ENCODE results near the gene TMEM238.

The TMEM238 gene

GRCh38 chr19:55348317-55349034, 35.6 kb downstream of the TMEM238 start:
- DNase-seq (ENCODE audit: low read depth in 1 of 2, low spot score in 1 of 2) = no peak
- Histone ChIP-seq H3K27me3 (ENCODE audit: insufficient read depth, poor library complexity, severe bottlenecking) (peaks cover 13% of the 10 kb centered on the region), H3K27ac (replicated peaks) (no peak overlapping the region), H3K4me3 (replicated peaks; ENCODE audit: insufficient read depth, low read length) (no peak overlapping the region)
- TF ChIP-seq, protein P1, sequence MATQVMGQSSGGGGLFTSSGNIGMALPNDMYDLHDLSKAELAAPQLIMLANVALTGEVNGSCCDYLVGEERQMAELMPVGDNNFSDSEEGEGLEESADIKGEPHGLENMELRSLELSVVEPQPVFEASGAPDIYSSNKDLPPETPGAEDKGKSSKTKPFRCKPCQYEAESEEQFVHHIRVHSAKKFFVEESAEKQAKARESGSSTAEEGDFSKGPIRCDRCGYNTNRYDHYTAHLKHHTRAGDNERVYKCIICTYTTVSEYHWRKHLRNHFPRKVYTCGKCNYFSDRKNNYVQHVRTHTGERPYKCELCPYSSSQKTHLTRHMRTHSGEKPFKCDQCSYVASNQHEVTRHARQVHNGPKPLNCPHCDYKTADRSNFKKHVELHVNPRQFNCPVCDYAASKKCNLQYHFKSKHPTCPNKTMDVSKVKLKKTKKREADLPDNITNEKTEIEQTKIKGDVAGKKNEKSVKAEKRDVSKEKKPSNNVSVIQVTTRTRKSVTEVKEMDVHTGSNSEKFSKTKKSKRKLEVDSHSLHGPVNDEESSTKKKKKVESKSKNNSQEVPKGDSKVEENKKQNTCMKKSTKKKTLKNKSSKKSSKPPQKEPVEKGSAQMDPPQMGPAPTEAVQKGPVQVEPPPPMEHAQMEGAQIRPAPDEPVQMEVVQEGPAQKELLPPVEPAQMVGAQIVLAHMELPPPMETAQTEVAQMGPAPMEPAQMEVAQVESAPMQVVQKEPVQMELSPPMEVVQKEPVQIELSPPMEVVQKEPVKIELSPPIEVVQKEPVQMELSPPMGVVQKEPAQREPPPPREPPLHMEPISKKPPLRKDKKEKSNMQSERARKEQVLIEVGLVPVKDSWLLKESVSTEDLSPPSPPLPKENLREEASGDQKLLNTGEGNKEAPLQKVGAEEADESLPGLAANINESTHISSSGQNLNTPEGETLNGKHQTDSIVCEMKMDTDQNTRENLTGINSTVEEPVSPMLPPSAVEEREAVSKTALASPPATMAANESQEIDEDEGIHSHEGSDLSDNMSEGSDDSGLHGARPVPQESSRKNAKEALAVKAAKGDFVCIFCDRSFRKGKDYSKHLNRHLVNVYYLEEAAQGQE (IDR thresholded peaks at IDR 0.05; ENCODE audit: insufficient replicate concordance, low read depth) = no peak
- no peak for TF ChIP-seq CTCF (IDR thresholded peaks at IDR 0.05; ENCODE audit: insufficient read depth, low read length)
- no peak for TF ChIP-seq GABPA (IDR thresholded peaks at IDR 0.05; ENCODE audit: low read depth)
- TF ChIP-seq SPI1 (IDR thresholded peaks at IDR 0.05; ENCODE audit: borderline replicate concordance, low read depth) = no peak
- TF ChIP-seq POLR2AphosphoS5 (IDR thresholded peaks at IDR 0.05; ENCODE audit: low read depth) = no peak

- no peak overlapping the region for H3K4me3 ChIP-seq (replicated peaks; ENCODE audit: insufficient read depth, low read length)
- DNase-seq (ENCODE audit: low read depth in 1 of 2, low spot score in 1 of 2) = no peak
- TF ChIP-seq POLR2AphosphoS5 (IDR thresholded peaks at IDR 0.05; ENCODE audit: low read depth) (no peak), GABPA (IDR thresholded peaks at IDR 0.05; ENCODE audit: low read depth) (no peak), SPI1 (IDR thresholded peaks at IDR 0.05; ENCODE audit: borderline replicate concordance, low read depth) (no peak), CTCF (IDR thresholded peaks at IDR 0.05; ENCODE audit: insufficient read depth, low read length) (no peak)
- TF ChIP-seq, protein P1 (IDR thresholded peaks at IDR 0.05; ENCODE audit: insufficient replicate concordance, low read depth) = no peak
- H3K27ac ChIP-seq (replicated peaks) = no peak overlapping the region
- H3K27me3 ChIP-seq (ENCODE audit: insufficient read depth, poor library complexity, severe bottlenecking) = peaks cover 4% of the 10 kb centered on the region
Observed at GRCh38 chr19:55347442-55348009, 36.6 kb downstream of the TMEM238 start.

DNA sequence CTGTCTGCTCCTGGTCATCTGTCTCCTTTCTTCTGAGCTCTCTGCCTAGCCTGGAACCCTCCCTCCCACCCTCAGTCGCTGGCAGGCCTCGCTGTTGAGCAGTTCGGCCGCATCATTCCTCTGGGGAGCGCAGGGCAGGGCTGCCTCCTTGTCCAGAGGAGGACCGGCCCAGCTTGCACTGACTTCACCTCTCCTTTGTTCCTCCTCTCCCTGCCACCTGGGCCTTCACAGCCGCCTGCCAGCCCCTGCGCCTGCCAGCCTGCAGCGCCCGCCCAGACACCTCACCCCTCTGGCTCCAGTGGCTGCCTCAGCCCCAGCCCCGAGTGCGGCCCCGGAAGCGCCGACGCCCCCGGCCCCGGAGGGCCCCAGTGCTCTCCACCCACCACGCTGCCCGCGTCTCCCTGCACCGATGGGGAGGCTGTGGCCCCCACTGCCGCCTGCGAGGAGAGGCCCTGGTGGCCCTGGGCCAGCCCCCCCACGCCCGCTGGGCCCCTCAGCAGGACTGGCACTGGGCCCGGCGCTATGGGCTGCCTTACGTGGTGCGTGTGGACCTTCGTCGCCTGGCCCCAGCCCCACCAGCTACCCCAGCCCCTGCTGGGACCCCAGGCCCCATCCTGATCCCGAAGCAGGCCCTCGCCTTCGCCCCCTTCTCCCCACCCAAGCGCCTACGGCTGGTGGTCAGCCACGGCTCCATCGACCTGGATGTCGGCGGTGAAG, 37.2 kb downstream of the TMEM238 start:
- no peak overlapping the region for H3K27ac ChIP-seq (replicated peaks)
- H3K27me3 ChIP-seq (ENCODE audit: insufficient read depth, poor library complexity, severe bottlenecking) = no peaks in the 10 kb centered on the region
- no peak overlapping the region for H3K4me3 ChIP-seq (replicated peaks; ENCODE audit: insufficient read depth, low read length)
- TF ChIP-seq GABPA (IDR thresholded peaks at IDR 0.05; ENCODE audit: low read depth) (no peak), SPI1 (IDR thresholded peaks at IDR 0.05; ENCODE audit: borderline replicate concordance, low read depth) (no peak), CTCF (IDR thresholded peaks at IDR 0.05; ENCODE audit: insufficient read depth, low read length) (no peak), POLR2AphosphoS5 (IDR thresholded peaks at IDR 0.05; ENCODE audit: low read depth) (no peak)
- TF ChIP-seq, protein P1 (IDR thresholded peaks at IDR 0.05; ENCODE audit: insufficient replicate concordance, low read depth) = no peak
- no peak for DNase-seq (ENCODE audit: low read depth in 1 of 2, low spot score in 1 of 2)
